Gastroesophageal sphincter (tissue), 4 donors: Measurements from ENCODE around the gene CEACAM5. TPM values are rescaled to one million over a fixed set of nuclear protein-coding genes. Genes with fewer than 3 reads are reported as not detected.

Experiments used
- ATAC-seq: fragments of 150-250 bp; one replicate; pipeline ENCODE4 v1.9.1; 2016; ENCODE audit warnings: mild to moderate bottlenecking, moderate library complexity
- H3K27ac ChIP-seq, 4 donors: fragments of 200-600 bp; sonication (generic) in 3 of 4; 1 replicate in 3 of 4; 2 replicates in 1 of 4; pipeline ENCODE4 v1.5.1; 2016 to 2019
- H3K27me3 ChIP-seq: fragments of 200-600 bp; sonication (generic); one replicate; pipeline ENCODE4 v1.5.1; 2019
- H3K36me3 ChIP-seq, 2 donors: fragments of 200-600 bp; sonication (generic); one replicate each; pipeline ENCODE4 v1.5.1; 2019; ENCODE audit warnings: control low read depth in 1 of 2
- H3K4me1 ChIP-seq, 3 donors: fragments of 200-600 bp; sonication (generic); 1 replicate in 2 of 3; 2 replicates in 1 of 3; pipeline ENCODE4 v1.5.1; 2016 to 2019; ENCODE audit warnings: control low read depth in 2 of 3
- H3K4me3 ChIP-seq, 2 donors: fragments of 200-600 bp; sonication (generic); one replicate each; pipeline ENCODE4 v1.5.1; 2019; ENCODE audit warnings: mild to moderate bottlenecking in 1 of 2, moderate library complexity in 1 of 2
- H3K9me3 ChIP-seq, 3 donors: fragments of 200-600 bp; sonication (generic); one replicate each; pipeline ENCODE4 v1.5.1; 2017 to 2019; ENCODE audit warnings: control low read depth in 2 of 3
- CTCF ChIP-seq, 4 experiments: fragments of 200-600 bp in 2 of 4; fragments of 450-650 bp in 2 of 4; sonication (generic) in 1 of 4; IDR thresholded peaks; one replicate each; pipeline ENCODE4 v1.5.1; 2017 to 2019; ENCODE audit warnings: antibody characterized with exemption in 4 of 4, mild to moderate bottlenecking in 2 of 4, moderate library complexity in 2 of 4
- EP300 ChIP-seq: sonication (generic); formaldehyde crosslinking; IDR thresholded peaks from one replicate; pipeline ENCODE4 v1.6.1; 2017; ENCODE audit warnings: antibody characterized with exemption, mild to moderate bottlenecking
- POLR2A ChIP-seq, 2 donors: fragments of 450-650 bp; IDR thresholded peaks; one replicate each; pipeline ENCODE4 v1.6.1; 2017; ENCODE audit warnings: antibody characterized with exemption in 2 of 2, mild to moderate bottlenecking in 2 of 2, moderate library complexity in 1 of 2
- POLR2AphosphoS5 ChIP-seq: sonication (generic); formaldehyde crosslinking; IDR thresholded peaks from one replicate; pipeline ENCODE4 v1.6.1; 2017; ENCODE audit warnings: antibody characterized with exemption
- WGBS, 2 donors: methylation state at CpG; one replicate each; pipeline ENCODE4 v1.1.5; 2018; ENCODE audit warnings: low coverage in 1 of 2; 5-methylcytosine and 5-hydroxymethylcytosine counted together
- total RNA-seq, 4 donors: library from RNA; depleted of rRNA; stranded (reverse); fragments of >200 nt; gene quantifications; one replicate each; pipeline ENCODE4 v1.1.0, GENCODE V29; 2016

CEACAM5 gene
- total RNA-seq, 4 donors from 2014 or later, result 0.31 to 13.9 (median 0.31) TPM; not detected in 1

GRCh38 chr19:41740415-41741243 lies 32.2 kb downstream of the CEACAM5 start:
- ATAC-seq, result no peak
- no peak for TF ChIP-seq POLR2AphosphoS5
- no peak for TF ChIP-seq EP300
- no peak for TF ChIP-seq POLR2A (IDR thresholded peaks at IDR 0.05)
- 37 to 66% methylated on average over 4 to 5 of the region's 5 CpGs for WGBS, 2 donors

GRCh38 chr19:41741244-41741554 lies 32.8 kb downstream of the CEACAM5 start:
- peaks cover 40% of the 10 kb centered on the region for H3K27me3 ChIP-seq
- 66 to 79% methylated on average over 2 of the region's 2 CpGs for WGBS, 2 donors
- no peaks in the 10 kb centered on the region for H3K36me3 ChIP-seq
- H3K4me1 ChIP-seq, result no peaks in the 10 kb centered on the region
- TF ChIP-seq POLR2AphosphoS5 (no peak), CTCF (IDR thresholded peaks at IDR 0.05) (no peak), EP300 (no peak), POLR2A (IDR thresholded peaks at IDR 0.05) (no peak)
- H3K27ac ChIP-seq, result no peak overlapping the region
- no peaks in the 10 kb centered on the region for H3K9me3 ChIP-seq
- H3K4me3 ChIP-seq, result no peak overlapping the region
- ATAC-seq, result no peak

More at GRCh38 chr19:41740415-41741243, 32.2 kb downstream of the CEACAM5 start:
- no peaks in the 10 kb centered on the region for H3K9me3 ChIP-seq
- H3K27me3 ChIP-seq, result peaks cover 38% of the 10 kb centered on the region
- no peaks in the 10 kb centered on the region for H3K36me3 ChIP-seq
- no peaks in the 10 kb centered on the region for H3K4me1 ChIP-seq
- H3K27ac ChIP-seq, result no peak overlapping the region
- no peak overlapping the region for H3K4me3 ChIP-seq

- no peak for ATAC-seq
- Histone ChIP-seq H3K4me3 (no peak overlapping the region), H3K36me3 (no peaks in the 10 kb centered on the region), H3K27me3 (peaks cover 55% of the 10 kb centered on the region), H3K4me1 (no peaks in the 10 kb centered on the region), H3K9me3 (no peaks in the 10 kb centered on the region), H3K27ac (no peak overlapping the region)
- TF ChIP-seq CTCF (IDR thresholded peaks at IDR 0.05) (no peak), POLR2A (IDR thresholded peaks at IDR 0.05) (no peak), POLR2AphosphoS5 (no peak), EP300 (no peak)
- 50 to 78% methylated on average over 4 of the region's 4 CpGs for WGBS, 2 donors
Measured at GRCh38 chr19:41744850-41745249, 36.4 kb downstream of the CEACAM5 start.

- Histone ChIP-seq H3K4me1 (no peaks in the 10 kb centered on the region), H3K36me3 (no peaks in the 10 kb centered on the region), H3K4me3 (no peak overlapping the region), H3K27me3 (peaks cover 58% of the 10 kb centered on the region), H3K9me3 (no peaks in the 10 kb centered on the region), H3K27ac (no peak overlapping the region)
- 66 to 78% methylated on average over 5 of the region's 5 CpGs for WGBS, 2 donors
- TF ChIP-seq POLR2AphosphoS5 (no peak), CTCF (IDR thresholded peaks at IDR 0.05) (no peak), EP300 (no peak), POLR2A (IDR thresholded peaks at IDR 0.05) (no peak)
- no peak for ATAC-seq
Measured at GRCh38 chr19:41745756-41746155, 37.3 kb downstream of the CEACAM5 start.

GRCh38 chr19:41746593-41747227 lies 38.3 kb downstream of the CEACAM5 start:
- H3K27me3 ChIP-seq, result peaks cover 63% of the 10 kb centered on the region
- H3K4me3 ChIP-seq, result no peak overlapping the region
- no peak for TF ChIP-seq POLR2AphosphoS5
- peak in 2 of 4 experiments; percentile 21 to 35 for TF ChIP-seq CTCF (IDR thresholded peaks at IDR 0.05)
- ATAC-seq, result no peak
- 24 to 32% methylated on average over 6 to 8 of the region's 11 CpGs for WGBS, 2 donors
- no peaks in the 10 kb centered on the region for H3K36me3 ChIP-seq
- H3K9me3 ChIP-seq, result no peaks in the 10 kb centered on the region
- no peaks in the 10 kb centered on the region for H3K4me1 ChIP-seq
- no peak overlapping the region for H3K27ac ChIP-seq
